HepG2 (cell line): ENCODE data around the gene TEDC1. TPM values are rescaled to one million over a fixed set of nuclear protein-coding genes. Genes with fewer than 3 reads are reported as not detected.

Experiments
- ASH2L ChIP-seq: fragments of 300-600, 200-600 bp; sonication (generic); IDR thresholded peaks from 2 replicates; pipeline ENCODE4 v1.7.0; 2017; ENCODE audit warnings: low read depth, mild to moderate bottlenecking, moderate library complexity, mixed read lengths, low read length; ENCODE audit not compliant: insufficient read length
- IRX3 ChIP-seq: sonication (generic); formaldehyde crosslinking; IDR thresholded peaks from 2 replicates; pipeline ENCODE4 v1.8.1; 2023; ENCODE audit warnings: mild to moderate bottlenecking, low read depth, missing genetic modification reagents, borderline replicate concordance
- KMT2B ChIP-seq: IDR thresholded peaks from 2 replicates; pipeline ENCODE4 v1.6.1; 2016; ENCODE audit warnings: missing genetic modification reagents, missing compliant biosample characterization
- MAFK ChIP-seq, 2 experiments: IDR thresholded peaks in 1 of 2; conservative IDR thresholded peaks in 1 of 2; 2 replicates each; pipeline ENCODE4 v1.6.1; 2011; ENCODE audit warnings: improper control_type of control experiment in 2 of 2, low read length in 2 of 2
- NFE2L2 ChIP-seq: fragments of 150-350 bp; IDR thresholded peaks from 2 replicates; pipeline ENCODE4 v1.6.1; 2014; ENCODE audit warnings: low read length
- POGZ ChIP-seq: sonication (generic); formaldehyde crosslinking; IDR thresholded peaks from 2 replicates; pipeline ENCODE4 v1.4.0; 2020; ENCODE audit warnings: mild to moderate bottlenecking, missing genetic modification reagents
- RXRB ChIP-seq: IDR thresholded peaks from 2 replicates; pipeline ENCODE4 v1.6.1; 2016; ENCODE audit warnings: borderline replicate concordance, missing genetic modification reagents, missing compliant biosample characterization
- ZNF180 ChIP-seq: sonication (generic); formaldehyde crosslinking; IDR thresholded peaks from 2 replicates; pipeline ENCODE4 v1.4.0; 2020; ENCODE audit warnings: low read depth, missing genetic modification reagents, borderline replicate concordance
- ZNF383 ChIP-seq: sonication (generic); formaldehyde crosslinking; IDR thresholded peaks from 2 replicates; pipeline ENCODE4 v1.4.0; 2020; ENCODE audit warnings: missing genetic modification reagents, mild to moderate bottlenecking, borderline replicate concordance
- ZNF589 ChIP-seq: sonication (generic); formaldehyde crosslinking; conservative IDR thresholded peaks from 2 replicates; pipeline ENCODE4 v1.8.0; 2022; ENCODE audit warnings: mild to moderate bottlenecking, moderate library complexity, missing genetic modification reagents
- ZNF616 ChIP-seq: sonication (generic); formaldehyde crosslinking; IDR thresholded peaks from 2 replicates; pipeline ENCODE4 v1.5.0; 2020; ENCODE audit warnings: low read depth, mild to moderate bottlenecking, missing genetic modification reagents
- polyA plus RNA-seq, 8 experiments: library from polyadenylated mRNA; depleted of rRNA in 3 of 8; stranded (reverse) in 7 of 8; unstranded in 1 of 8; fragments of >200 nt; fragmentation: Illumina TruSeq in 4 of 8; extraction: Trizol in 4 of 8; gene quantifications; 2 replicates each; pipeline versions ENCODE4 v1.2.1 to v1.2.3, GENCODE V29; 2011 to 2016; ENCODE audit warnings: low read depth in 4 of 8, missing spikeins in 1 of 8, mixed read lengths in 1 of 8; ENCODE audit not compliant: insufficient read depth in 1 of 8
- total RNA-seq, 5 experiments: library from RNA; depleted of rRNA; stranded (reverse); fragments of >200 nt; fragmentation: Illumina TruSeq; extraction: Trizol; gene quantifications; 2 replicates each; pipeline ENCODE4 v1.2.3, GENCODE V29; 2016; ENCODE audit warnings: low read depth in 1 of 5
- TF ChIP-seq, protein P1 (sequence below): sonication (generic); formaldehyde crosslinking; IDR thresholded peaks from 2 replicates; pipeline ENCODE4 v1.5.1; 2020; ENCODE audit warnings: mild to moderate bottlenecking, missing genetic modification reagents
- TF ChIP-seq, protein P2 (sequence below): sonication (generic); formaldehyde crosslinking; IDR thresholded peaks from 2 replicates; pipeline ENCODE4 v1.4.0; 2020; ENCODE audit warnings: mild to moderate bottlenecking, missing genetic modification reagents
- TF ChIP-seq, protein P3 (sequence below): sonication (generic); formaldehyde crosslinking; IDR thresholded peaks from 2 replicates; pipeline ENCODE4 v1.4.0; 2020; ENCODE audit warnings: missing genetic modification reagents, borderline replicate concordance
- TF ChIP-seq, protein P4 (sequence below): sonication (generic); formaldehyde crosslinking; IDR thresholded peaks from 2 replicates; pipeline ENCODE4 v1.8.1; 2023; ENCODE audit warnings: mild to moderate bottlenecking, inconsistent platforms, moderate library complexity, missing genetic modification reagents, borderline replicate concordance
- TF ChIP-seq, protein P5 (sequence below): sonication (generic); formaldehyde crosslinking; IDR thresholded peaks from 2 replicates; pipeline ENCODE4 v1.9.0; 2021; ENCODE audit warnings: missing genetic modification reagents, borderline replicate concordance
- TF ChIP-seq, protein P6 (sequence below): sonication (generic); formaldehyde crosslinking; IDR thresholded peaks from 2 replicates; pipeline ENCODE4 v1.4.0; 2020; ENCODE audit warnings: missing genetic modification reagents, borderline replicate concordance

TEDC1 gene
- total and polyA plus RNA-seq, 2 of the 13 experiments (the other 11 are each of a cell fraction or from before 2014, with no cell fraction given), result 5.7 to 27.4 TPM

DNA sequence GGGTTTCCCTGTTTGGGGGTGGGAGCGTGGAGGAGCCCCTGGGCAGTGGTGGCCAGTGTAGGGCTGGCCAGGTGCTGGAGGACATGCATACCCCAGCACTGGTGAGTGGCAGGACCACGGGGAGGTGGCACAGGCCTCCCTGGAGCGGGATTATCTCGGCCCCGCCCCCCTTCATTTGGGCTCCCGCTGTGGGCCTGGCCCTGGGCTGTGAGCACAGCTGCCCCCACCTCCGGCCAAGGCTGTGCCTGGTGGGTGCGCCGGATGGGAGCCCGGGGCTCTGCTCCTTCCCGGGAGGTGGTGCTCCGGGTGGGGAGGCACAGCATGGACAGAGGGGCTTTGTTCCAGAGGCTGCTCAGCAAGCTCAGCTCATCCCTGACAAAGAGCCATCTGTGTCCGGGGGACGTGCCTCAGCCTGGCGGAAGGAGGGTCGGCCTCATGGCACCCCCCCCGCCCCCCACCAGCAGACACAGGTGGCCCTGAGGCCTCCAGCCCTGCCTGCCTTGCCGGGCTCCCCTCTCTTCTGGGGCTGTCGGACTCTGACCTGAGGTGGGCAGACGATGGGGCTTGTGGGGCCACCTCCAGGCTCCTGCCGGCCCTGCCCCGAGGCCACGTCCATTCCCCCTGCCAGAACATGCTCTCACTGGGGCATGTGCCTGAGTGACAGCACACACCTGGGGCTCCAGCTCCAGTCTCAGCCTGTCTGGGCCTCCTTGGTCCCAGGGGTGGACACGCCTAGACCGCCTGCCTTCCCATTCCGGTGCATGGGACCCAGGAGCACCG lies 8.4 kb downstream of the TEDC1 start (continued):
- TF ChIP-seq, protein P1, sequence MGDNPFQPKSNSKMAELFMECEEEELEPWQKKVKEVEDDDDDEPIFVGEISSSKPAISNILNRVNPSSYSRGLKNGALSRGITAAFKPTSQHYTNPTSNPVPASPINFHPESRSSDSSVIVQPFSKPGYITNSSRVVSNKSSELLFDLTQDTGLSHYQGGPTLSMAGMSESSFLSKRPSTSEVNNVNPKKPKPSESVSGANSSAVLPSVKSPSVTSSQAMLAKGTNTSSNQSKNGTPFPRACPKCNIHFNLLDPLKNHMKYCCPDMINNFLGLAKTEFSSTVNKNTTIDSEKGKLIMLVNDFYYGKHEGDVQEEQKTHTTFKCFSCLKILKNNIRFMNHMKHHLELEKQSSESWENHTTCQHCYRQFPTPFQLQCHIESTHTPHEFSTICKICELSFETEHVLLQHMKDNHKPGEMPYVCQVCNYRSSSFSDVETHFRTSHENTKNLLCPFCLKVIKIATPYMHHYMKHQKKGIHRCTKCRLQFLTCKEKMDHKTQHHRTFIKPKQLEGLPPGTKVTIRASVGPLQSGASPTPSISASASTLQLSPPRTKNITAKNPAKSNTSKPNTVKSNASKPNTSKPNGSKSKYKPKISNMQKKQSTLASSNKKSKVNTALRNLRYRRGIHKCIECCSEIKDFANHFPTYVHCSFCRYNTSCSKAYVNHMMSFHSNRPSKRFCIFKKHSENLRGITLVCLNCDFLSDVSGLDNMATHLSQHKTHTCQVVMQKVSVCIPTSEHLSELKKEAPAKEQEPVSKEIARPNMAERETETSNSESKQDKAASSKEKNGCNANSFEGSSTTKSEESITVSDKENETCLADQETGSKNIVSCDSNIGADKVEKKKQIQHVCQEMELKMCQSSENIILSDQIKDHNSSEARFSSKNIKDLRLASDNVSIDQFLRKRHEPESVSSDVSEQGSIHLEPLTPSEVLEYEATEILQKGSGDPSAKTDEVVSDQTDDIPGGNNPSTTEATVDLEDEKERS, result peak; percentile 23; the same call in 1 of the 2 replicates
- TF ChIP-seq KMT2B (CRISPR knock-in tag) (0 out of 2 replicates have a peak, but pooled peaks have one; percentile 23), POGZ (CRISPR knock-in tag) (peak; percentile 67; the same call in 1 of the 2 replicates), ZNF589 (CRISPR knock-in tag) (no peak), RXRB (CRISPR knock-in tag) (peak; percentile 65), ZNF180 (no peak), ASH2L (peak; percentile 56), IRX3 (CRISPR knock-in tag) (no peak), ZNF616 (CRISPR knock-in tag) (peak; percentile 45), NFE2L2 (no peak), MAFK (conservative IDR thresholded peaks at IDR 0.05 in 1 of 2, IDR thresholded peaks at IDR 0.05 in 1 of 2; ENCODE audit: low read length in 2 of 2) (no peak), ZNF383 (CRISPR knock-in tag) (no peak)
- TF ChIP-seq, protein P2, sequence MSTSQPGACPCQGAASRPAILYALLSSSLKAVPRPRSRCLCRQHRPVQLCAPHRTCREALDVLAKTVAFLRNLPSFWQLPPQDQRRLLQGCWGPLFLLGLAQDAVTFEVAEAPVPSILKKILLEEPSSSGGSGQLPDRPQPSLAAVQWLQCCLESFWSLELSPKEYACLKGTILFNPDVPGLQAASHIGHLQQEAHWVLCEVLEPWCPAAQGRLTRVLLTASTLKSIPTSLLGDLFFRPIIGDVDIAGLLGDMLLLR (CRISPR knock-in tag), result peak; percentile 34; the same call in 1 of the 2 replicates
- TF ChIP-seq, protein P3, sequence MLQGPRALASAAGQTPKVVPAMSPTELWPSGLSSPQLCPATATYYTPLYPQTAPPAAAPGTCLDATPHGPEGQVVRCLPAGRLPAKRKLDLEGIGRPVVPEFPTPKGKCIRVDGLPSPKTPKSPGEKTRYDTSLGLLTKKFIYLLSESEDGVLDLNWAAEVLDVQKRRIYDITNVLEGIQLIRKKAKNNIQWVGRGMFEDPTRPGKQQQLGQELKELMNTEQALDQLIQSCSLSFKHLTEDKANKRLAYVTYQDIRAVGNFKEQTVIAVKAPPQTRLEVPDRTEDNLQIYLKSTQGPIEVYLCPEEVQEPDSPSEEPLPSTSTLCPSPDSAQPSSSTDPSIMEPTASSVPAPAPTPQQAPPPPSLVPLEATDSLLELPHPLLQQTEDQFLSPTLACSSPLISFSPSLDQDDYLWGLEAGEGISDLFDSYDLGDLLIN (CRISPR knock-in tag), result no peak
- TF ChIP-seq, protein P4, sequence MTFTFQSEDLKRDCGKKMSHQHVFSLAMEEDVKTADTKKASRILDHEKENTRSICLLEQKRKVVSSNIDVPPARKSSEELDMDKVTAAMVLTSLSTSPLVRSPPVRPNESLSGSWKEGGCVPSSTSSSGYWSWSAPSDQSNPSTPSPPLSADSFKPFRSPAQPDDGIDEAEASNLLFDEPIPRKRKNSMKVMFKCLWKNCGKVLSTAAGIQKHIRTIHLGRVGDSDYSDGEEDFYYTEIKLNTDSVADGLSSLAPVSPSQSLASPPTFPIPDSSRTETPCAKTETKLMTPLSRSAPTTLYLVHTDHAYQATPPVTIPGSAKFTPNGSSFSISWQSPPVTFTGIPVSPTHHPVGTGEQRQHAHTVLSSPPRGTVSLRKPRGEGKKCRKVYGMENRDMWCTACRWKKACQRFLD (CRISPR knock-in tag), result peak; percentile 74; the same call in 1 of the 2 replicates
- TF ChIP-seq, protein P5, sequence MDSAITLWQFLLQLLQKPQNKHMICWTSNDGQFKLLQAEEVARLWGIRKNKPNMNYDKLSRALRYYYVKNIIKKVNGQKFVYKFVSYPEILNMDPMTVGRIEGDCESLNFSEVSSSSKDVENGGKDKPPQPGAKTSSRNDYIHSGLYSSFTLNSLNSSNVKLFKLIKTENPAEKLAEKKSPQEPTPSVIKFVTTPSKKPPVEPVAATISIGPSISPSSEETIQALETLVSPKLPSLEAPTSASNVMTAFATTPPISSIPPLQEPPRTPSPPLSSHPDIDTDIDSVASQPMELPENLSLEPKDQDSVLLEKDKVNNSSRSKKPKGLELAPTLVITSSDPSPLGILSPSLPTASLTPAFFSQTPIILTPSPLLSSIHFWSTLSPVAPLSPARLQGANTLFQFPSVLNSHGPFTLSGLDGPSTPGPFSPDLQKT (CRISPR knock-in tag), result no peak
- TF ChIP-seq, protein P6, sequence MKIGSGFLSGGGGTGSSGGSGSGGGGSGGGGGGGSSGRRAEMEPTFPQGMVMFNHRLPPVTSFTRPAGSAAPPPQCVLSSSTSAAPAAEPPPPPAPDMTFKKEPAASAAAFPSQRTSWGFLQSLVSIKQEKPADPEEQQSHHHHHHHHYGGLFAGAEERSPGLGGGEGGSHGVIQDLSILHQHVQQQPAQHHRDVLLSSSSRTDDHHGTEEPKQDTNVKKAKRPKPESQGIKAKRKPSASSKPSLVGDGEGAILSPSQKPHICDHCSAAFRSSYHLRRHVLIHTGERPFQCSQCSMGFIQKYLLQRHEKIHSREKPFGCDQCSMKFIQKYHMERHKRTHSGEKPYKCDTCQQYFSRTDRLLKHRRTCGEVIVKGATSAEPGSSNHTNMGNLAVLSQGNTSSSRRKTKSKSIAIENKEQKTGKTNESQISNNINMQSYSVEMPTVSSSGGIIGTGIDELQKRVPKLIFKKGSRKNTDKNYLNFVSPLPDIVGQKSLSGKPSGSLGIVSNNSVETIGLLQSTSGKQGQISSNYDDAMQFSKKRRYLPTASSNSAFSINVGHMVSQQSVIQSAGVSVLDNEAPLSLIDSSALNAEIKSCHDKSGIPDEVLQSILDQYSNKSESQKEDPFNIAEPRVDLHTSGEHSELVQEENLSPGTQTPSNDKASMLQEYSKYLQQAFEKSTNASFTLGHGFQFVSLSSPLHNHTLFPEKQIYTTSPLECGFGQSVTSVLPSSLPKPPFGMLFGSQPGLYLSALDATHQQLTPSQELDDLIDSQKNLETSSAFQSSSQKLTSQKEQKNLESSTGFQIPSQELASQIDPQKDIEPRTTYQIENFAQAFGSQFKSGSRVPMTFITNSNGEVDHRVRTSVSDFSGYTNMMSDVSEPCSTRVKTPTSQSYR, result peak; percentile 85; the same call in 1 of the 2 replicates
